HepG2 (cell line): ENCODE data around the gene AHNAK. TPM values are rescaled to one million over a fixed set of nuclear protein-coding genes. Genes with fewer than 3 reads are reported as not detected.

Experiments used
- ARID3A ChIP-seq: IDR thresholded peaks from 2 replicates; pipeline ENCODE4 v1.6.1; 2012; ENCODE audit warnings: low read depth, low read length, improper control_type of control experiment
- CHD4 ChIP-seq: fragments of 200-600 bp; sonication (generic); IDR thresholded peaks from 2 replicates; pipeline ENCODE4 v1.7.0; 2017; ENCODE audit warnings: mild to moderate bottlenecking, low read length, borderline replicate concordance
- CTCF ChIP-seq: sonication (generic); formaldehyde crosslinking; IDR thresholded peaks from 2 replicates; pipeline ENCODE4 v1.5.0; 2020; ENCODE audit warnings: mild to moderate bottlenecking, missing genetic modification reagents, moderate library complexity
- DPF2 ChIP-seq: sonication (generic); formaldehyde crosslinking; IDR thresholded peaks from 2 replicates; pipeline ENCODE4 v1.4.0; 2020; ENCODE audit warnings: mild to moderate bottlenecking, low read depth, missing genetic modification reagents, borderline replicate concordance
- SPEN ChIP-seq: sonication (generic); formaldehyde crosslinking; IDR thresholded peaks from 2 replicates; pipeline ENCODE4 v1.5.1; 2020; ENCODE audit warnings: low read depth, mild to moderate bottlenecking, missing genetic modification reagents
- ZNF34 ChIP-seq: sonication (generic); formaldehyde crosslinking; IDR thresholded peaks from 2 replicates; pipeline ENCODE4 v1.4.0; 2020; ENCODE audit warnings: mild to moderate bottlenecking, missing genetic modification reagents, borderline replicate concordance
- polyA plus RNA-seq, 8 experiments: library from polyadenylated mRNA; depleted of rRNA in 3 of 8; stranded (reverse) in 7 of 8; unstranded in 1 of 8; fragments of >200 nt; fragmentation: Illumina TruSeq in 4 of 8; extraction: Trizol in 4 of 8; gene quantifications; 2 replicates each; pipeline versions ENCODE4 v1.2.1 to v1.2.3, GENCODE V29; 2011 to 2016; ENCODE audit warnings: low read depth in 4 of 8, missing spikeins in 1 of 8, mixed read lengths in 1 of 8; ENCODE audit not compliant: insufficient read depth in 1 of 8
- total RNA-seq, 5 experiments: library from RNA; depleted of rRNA; stranded (reverse); fragments of >200 nt; fragmentation: Illumina TruSeq; extraction: Trizol; gene quantifications; 2 replicates each; pipeline ENCODE4 v1.2.3, GENCODE V29; 2016; ENCODE audit warnings: low read depth in 1 of 5
- TF ChIP-seq, protein P1 (sequence below): sonication (generic); formaldehyde crosslinking; IDR thresholded peaks from 2 replicates; pipeline ENCODE4 v1.9.0; 2022; ENCODE audit warnings: missing genetic modification reagents, mild to moderate bottlenecking, borderline replicate concordance
- TF ChIP-seq, protein P2 (sequence below): IDR thresholded peaks from 2 replicates; pipeline ENCODE4 v1.6.1; 2016; ENCODE audit warnings: mild to moderate bottlenecking

The AHNAK gene
- total and polyA plus RNA-seq, 2 of the 13 experiments (the other 11 are each of a cell fraction or from before 2014, with no cell fraction given): 23.4 to 25.0 TPM

DNA sequence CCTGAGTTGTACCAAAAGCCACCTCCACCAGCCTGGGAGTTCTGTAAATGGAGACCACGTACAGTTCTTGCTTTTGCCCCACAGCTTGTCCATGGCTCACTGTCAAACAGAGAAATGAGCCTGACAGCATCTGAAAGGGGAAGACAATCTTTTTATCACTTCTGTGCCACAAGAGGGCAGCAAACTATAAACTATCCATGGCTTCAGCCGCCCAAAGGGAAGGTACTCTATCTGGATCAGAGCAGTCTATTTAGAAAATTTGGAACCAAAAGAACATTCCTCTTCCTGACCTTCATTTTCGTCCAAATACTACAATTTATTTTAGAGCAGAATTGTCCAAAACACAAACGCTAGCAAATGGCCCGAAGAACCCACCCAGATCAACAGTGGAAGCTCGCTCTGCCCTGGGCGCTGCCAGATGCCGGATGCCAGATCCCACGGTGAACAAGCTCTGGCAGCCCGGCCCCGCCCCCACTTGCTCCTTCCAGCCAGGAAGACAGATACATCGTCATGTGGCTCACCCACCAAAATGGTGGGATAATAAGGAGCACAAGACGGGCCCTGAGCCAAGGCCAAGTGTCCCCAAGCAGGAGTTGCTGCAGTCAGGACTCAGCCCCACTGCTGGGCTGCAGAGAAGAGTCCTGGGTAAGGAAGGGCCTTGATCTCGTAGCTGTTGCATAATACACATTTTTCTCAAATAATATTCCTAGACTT, 151.6 kb downstream of the AHNAK start (continued):
- TF ChIP-seq ARID3A (0 out of 2 replicates have a peak, but pooled peaks have one; percentile 30), SPEN (CRISPR knock-in tag) (no peak), ZNF34 (CRISPR knock-in tag) (no peak), CHD4 (no peak), CTCF (peak; percentile 85), DPF2 (CRISPR knock-in tag) (no peak)
- TF ChIP-seq, protein P1, sequence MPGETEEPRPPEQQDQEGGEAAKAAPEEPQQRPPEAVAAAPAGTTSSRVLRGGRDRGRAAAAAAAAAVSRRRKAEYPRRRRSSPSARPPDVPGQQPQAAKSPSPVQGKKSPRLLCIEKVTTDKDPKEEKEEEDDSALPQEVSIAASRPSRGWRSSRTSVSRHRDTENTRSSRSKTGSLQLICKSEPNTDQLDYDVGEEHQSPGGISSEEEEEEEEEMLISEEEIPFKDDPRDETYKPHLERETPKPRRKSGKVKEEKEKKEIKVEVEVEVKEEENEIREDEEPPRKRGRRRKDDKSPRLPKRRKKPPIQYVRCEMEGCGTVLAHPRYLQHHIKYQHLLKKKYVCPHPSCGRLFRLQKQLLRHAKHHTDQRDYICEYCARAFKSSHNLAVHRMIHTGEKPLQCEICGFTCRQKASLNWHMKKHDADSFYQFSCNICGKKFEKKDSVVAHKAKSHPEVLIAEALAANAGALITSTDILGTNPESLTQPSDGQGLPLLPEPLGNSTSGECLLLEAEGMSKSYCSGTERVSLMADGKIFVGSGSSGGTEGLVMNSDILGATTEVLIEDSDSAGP (CRISPR knock-in tag): no peak
- TF ChIP-seq, protein P2, sequence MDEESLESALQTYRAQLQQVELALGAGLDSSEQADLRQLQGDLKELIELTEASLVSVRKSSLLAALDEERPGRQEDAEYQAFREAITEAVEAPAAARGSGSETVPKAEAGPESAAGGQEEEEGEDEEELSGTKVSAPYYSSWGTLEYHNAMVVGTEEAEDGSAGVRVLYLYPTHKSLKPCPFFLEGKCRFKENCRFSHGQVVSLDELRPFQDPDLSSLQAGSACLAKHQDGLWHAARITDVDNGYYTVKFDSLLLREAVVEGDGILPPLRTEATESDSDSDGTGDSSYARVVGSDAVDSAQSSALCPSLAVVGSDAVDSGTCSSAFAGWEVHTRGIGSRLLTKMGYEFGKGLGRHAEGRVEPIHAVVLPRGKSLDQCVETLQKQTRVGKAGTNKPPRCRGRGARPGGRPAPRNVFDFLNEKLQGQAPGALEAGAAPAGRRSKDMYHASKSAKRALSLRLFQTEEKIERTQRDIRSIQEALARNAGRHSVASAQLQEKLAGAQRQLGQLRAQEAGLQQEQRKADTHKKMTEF (CRISPR knock-in tag): no peak
